ENCODE measurements around the gene ABCA5.
"Not testable (repeated sequence)": the region's sequence is repeated elsewhere in the genome, so short reads cannot be mapped to it uniquely, and the experiment has no call there.

Gene ABCA5

DNA sequence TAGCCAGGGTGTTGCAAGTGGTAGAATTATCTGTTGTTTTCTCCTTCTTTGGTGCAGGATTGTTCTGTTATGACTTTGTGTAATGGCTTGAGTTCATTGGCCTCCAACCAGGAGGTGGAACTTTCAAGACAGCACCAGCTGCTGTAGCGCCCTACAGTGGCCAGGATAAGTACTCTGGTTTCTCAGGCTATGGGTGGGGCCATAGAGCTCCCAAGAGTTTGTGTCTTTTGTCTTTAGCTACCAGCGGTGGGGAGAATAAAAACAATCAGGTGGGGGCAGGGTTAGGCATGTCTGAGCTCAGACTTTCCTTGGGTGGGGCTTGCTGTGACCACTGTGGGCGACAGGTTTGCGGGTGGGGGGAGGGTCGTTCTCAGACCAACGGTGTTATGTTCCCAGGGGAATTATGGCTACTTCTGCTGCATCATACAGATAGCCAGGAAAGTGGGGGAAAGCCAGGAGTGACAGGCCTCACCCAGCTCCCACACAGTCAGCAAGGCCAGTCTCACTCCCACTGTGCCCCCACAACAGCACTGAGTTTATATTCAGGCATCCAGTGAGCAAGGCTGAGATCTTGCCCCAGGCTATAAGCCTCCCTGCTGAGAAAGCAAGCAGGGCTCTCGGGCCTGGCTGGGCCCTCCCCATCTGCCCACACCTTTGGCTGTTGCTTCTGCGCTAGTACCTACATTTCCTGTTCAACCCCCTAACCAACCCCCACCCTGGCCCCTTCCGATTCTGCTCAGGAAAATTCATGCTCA is 113.7 kb downstream of the ABCA5 start:
- no peak for DNase-seq (ENCODE audit: low read depth, low spot score)

DNA sequence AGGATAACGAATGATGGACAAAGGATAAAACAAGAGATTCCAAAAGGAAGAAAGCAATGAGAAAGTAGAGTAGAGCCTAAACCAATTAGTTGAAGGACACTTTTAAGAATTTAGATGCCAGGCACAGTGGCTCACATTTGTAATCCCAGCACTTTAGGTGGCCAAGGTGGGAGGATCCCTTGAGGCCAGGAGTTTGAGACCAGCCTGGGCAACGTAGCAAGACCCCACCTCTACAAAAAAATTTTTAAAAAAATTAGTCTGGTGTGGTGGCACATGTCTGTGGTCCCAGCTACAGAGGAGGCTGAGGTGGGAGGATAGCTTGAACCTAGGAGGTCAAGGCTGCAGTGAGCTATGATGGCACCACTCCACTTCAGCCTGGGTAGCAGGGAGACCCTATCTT is 118.3 kb downstream of the ABCA5 start:
- DNase-seq (ENCODE audit: low read depth, low spot score) = no peak

DNA sequence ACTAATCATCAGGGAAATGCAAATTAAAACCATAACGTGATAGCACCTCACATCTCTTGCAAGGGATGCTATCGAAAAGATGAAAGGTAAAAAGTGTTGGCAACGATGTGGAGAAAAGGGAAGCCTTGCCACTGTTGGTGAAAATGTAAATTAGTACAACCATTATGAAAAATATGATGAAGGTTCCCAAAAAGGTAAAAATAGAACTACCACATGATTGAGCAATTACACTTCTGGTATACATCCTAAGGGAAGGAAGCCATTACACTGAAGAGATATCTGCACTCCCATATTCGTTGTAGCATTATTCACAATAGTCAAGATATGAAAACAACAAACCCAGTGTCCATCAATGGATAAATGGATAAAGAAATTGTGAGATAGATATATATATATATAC is 119.8 kb downstream of the ABCA5 start:
- DNase-seq (ENCODE audit: low read depth, low spot score) = no peak

DNA sequence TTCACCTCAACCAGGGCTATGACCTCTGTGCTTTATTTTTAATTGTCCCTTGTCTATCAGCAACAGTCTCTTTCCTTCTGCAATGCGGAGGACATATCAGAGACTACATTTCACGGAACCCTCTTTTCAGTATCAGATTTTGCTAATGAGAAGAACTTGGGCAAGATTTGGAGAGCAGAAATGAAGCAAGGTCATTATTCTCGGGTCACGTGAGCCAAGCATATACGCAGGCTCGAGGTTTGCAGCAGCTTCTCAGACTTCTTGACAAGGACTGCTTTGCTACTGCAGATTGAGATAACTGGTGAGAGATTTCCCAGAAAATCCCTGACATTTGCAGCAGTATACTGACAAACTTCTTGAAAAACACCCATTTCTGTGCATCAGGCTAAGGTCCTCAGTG is 128.7 kb downstream of the ABCA5 start:
- no peak for DNase-seq (ENCODE audit: low read depth, low spot score)

DNA sequence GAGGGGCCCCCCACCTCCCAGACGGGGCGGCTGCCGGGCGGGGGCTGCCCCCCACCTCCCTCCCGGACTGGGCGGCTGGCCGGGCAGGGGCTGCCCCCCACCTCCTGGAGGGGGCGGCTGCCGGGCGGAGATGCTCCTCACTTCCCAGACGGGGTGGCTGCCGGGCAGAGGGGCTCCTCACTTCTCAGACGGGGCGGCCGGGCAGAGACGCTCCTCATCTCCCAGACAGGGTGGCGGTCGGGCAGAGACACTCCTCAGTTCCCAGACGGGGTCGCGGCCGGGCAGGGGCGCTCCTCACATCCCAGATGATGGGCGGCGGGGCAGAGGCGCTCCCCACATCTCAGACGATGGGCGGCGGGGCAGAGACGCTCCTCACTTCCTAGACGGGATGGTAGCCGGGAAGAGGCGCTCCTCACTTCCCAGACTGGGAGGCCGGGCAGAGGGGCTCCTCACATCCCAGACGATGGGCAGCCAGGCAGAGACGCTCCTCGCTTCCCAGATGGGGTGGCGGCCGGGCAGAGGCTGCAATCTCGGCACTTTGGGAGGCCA is 130.8 kb downstream of the ABCA5 start:
- DNase-seq (ENCODE audit: low read depth, low spot score) = not testable (repeated sequence)

Measured in smooth muscle cell of the brain vasculature (primary cell).